Left cardiac atrium (tissue), 4 donors: ENCODE data around the gene PALM3. TPM values are rescaled to one million over a fixed set of nuclear protein-coding genes. Genes with fewer than 3 reads are reported as not detected.
A peak's percentile ranks its signal among the peaks of the same experiment; 100 is the strongest.

Source experiments
- ATAC-seq, 2 donors: fragments of 200-7000 bp; cut with Tn5 transposase; one replicate each; pipeline ENCODE4 v1.9.1; 2020; ENCODE audit warnings: mild to moderate bottlenecking in 2 of 2, moderate library complexity in 2 of 2
- DNase-seq: peaks from one replicate; pipeline ENCODE4 v3.0.0-alpha.2; 2020
- intact Hi-C, 2 donors: fragments of 100-400 bp; cut with DNase I; formaldehyde crosslinking; loops; one replicate each; pipeline versions ENCODE4 v1.14.1 to v1.15.1; 2022 to 2023
- total RNA-seq, 2 donors: library from RNA; stranded (reverse); fragmentation: NEBNext Ultra II Directional; extraction: Animal tissue kit (Norgen Biotek cat#: 25700); gene quantifications; one replicate each; pipeline ENCODE4 v1.2.1, GENCODE V29; 2021
- donor health status: DM: no; HTN: yes; CAD: no.
- donor health status: DM: no; HTN: yes; CAD: no; lungs with severe emphysema.
- donor health status: DM: yes; HTN: yes; CAD: no.
- donor health status: Dilated cardiomyopathy.

Gene PALM3
- total RNA-seq, 2 donors from 2014 or later: 0.50 to 0.88 TPM

- ATAC-seq (peak; percentile 87 to 88), DNase-seq (no peak)
- intact Hi-C loops: no loop called here
These were observed 29.4 kb upstream of the PALM3 start for GRCh38 chr19:14091081-14091812.

DNA sequence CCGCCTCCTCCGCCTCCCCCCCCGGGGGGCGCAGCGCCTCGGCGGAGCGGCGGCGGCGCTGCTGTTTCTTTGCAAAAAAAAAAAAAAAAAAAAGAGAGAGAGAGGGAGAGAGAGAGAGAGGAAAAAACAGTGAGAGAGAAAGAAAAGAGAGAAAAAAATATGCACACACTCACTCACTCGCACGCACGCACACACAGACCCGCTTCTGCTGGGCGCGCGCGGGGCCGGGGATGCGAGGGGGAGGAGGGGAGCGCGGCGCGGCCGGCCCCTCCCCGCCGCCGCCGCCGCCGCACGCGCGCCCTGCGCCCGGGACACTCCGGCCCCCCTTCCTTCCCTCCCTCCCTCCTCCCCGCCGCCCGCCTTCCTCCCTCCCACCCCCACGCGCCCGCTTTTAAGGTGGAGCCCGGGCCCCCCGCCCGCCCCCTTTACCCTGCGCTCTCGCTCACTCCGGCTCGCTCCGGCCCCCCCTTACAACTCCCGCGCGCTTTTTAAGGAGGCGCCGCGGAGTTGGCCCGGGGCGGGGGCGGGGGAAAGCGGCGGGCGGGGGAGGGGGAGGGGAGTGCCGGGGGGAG is 28.7 kb upstream of the PALM3 start, which contains the start of gene SAMD1:
Gene SAMD1 (minus strand): TSS at position 243 of the 572 bp plus-strand sequence.
- ATAC-seq (peak; percentile 71 to 85), DNase-seq (peak; percentile 95)
- intact Hi-C loops: no loop called here

DNA sequence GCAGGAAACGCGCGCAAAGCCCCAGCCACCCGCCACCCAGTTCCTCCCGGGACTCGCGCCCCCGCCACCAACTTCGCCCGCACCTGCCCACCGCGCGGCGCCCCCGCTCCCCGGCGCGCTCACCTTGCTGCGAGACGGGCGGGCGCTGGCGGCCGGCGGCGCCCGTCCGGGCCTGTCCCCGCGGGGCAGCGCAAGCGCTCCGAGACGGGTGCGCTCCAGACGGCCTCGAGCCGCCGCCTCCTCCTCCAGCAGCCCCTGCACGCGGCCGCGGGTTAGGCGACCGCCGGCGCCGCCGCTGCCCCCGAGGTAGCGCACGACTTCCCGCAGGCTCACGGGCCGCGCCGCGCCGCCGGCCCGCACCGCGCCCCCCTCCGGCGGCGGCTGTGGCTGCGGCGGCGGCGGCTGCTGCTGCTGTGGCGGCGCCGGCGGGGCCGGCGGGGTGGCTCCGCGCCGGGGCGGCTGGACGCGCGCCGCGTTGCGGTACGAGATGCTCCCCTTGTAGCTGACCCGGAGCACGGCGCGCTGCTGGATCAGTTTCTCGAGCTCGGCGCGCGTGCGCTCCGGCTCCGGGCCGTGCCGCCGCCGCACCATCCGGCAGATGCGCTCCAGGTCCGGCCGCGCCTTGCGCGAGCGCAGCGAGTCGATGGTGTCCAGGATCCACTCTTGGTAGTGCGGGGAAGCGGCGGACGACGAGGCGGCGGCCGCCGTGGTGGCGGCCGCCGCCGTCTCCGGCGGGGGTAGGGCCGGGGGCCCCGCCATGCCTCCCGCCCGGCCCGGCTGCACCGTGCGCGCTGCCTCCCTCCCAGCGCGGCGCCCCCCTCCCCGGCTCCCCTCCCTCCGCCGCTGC is 28.0 kb upstream of the PALM3 start:
- intact Hi-C loops: no loop called here
- DNase-seq: peak; percentile 69

DNA sequence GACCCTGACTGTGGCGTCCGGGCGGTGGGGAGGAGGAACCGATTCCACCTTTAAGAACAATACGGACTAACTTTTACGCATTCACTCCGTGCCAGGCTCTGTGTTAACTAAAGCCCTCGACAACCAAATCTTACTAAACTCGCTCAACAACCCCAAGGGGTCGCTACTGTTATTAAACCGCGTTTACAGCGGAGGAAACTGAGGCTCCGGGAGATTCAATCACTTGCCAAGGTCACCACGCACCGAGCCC is 27.5 kb upstream of the PALM3 start:
- intact Hi-C loops: no loop called here
- ATAC-seq (no peak), DNase-seq (no peak)

More for the DNA sequence above, 28.0 kb upstream of the PALM3 start:
- peak; percentile 3 to 7 for ATAC-seq

GRCh38 chr19:14088634-14089411 is 26.9 kb upstream of the PALM3 start:
- intact Hi-C loops: no loop called here
- DNase-seq: no peak
- no peak for ATAC-seq

GRCh38 chr19:14086098-14086497 is 24.2 kb upstream of the PALM3 start:
- intact Hi-C loops: no loop called here
- ATAC-seq (no peak), DNase-seq (no peak)

- intact Hi-C loops: no loop called here
- ATAC-seq (no peak), DNase-seq (no peak)
These were observed 23.6 kb upstream of the PALM3 start, which contains the start of gene C19orf67 for GRCh38 chr19:14085309-14085995. Gene C19orf67 (minus strand): TSS chr19:14085783. CDS start chr19:14085627, 156 bp downstream.

GRCh38 chr19:14082675-14082960 is 20.7 kb upstream of the PALM3 start:
- intact Hi-C loops: loop anchor here in 1 of 2 donors (5.0 kb wide), 1 partner anchor 35 kb away; the partner anchor contains the start of gene PRKACA
- ATAC-seq (no peak), DNase-seq (no peak)

GRCh38 chr19:14081797-14082674 is 20.2 kb upstream of the PALM3 start:
- intact Hi-C loops: loop anchor here in 1 of 2 donors (5.0 kb wide), 1 partner anchor 35 kb away; the partner anchor contains the start of gene PRKACA
- peak; percentile 39 to 52 for ATAC-seq
- peak; percentile 66 for DNase-seq

GRCh38 chr19:14080887-14081796 is 19.3 kb upstream of the PALM3 start:
- intact Hi-C loops: loop anchor here in 1 of 2 donors (5.0 kb wide), 1 partner anchor 36 kb away; the partner anchor contains the start of gene PRKACA
- peak; percentile 99 for DNase-seq
- ATAC-seq: peak; percentile 95 to 96

DNA sequence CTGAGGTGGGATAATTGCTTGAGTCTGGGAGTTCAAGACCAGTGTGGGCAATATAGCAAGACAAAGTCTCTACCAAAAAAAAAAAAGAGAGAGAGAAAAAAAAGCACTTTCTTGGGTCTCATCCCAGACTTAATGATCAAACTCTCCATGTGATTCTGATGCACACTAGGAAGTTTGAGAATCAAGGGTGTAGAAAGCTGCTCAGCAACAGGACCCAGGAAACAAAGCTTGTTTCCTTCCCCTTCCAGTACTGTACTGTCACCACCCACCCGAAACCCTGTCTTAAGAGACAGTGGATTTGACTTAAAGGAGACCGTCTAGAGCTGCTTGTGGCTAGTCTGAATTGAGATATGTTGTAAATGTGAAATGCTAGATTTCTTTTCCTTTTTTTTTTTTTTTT is 16.5 kb upstream of the PALM3 start:
- DNase-seq (no peak), ATAC-seq (no peak)
- intact Hi-C loops: loop anchor here in 1 of 2 donors (5.0 kb wide), 1 partner anchor 59 kb away; the partner anchor contains the start of gene ASF1B

- peak; percentile 2 to 8 for ATAC-seq
- DNase-seq: peak; percentile 50
- intact Hi-C loops: loop anchor here (2.0 to 5.0 kb wide), 2 partner anchors 192 to 193 kb away; no protein-coding TSS in a partner anchor
These were observed 12.3 kb upstream of the PALM3 start for GRCh38 chr19:14073925-14074838.

DNA sequence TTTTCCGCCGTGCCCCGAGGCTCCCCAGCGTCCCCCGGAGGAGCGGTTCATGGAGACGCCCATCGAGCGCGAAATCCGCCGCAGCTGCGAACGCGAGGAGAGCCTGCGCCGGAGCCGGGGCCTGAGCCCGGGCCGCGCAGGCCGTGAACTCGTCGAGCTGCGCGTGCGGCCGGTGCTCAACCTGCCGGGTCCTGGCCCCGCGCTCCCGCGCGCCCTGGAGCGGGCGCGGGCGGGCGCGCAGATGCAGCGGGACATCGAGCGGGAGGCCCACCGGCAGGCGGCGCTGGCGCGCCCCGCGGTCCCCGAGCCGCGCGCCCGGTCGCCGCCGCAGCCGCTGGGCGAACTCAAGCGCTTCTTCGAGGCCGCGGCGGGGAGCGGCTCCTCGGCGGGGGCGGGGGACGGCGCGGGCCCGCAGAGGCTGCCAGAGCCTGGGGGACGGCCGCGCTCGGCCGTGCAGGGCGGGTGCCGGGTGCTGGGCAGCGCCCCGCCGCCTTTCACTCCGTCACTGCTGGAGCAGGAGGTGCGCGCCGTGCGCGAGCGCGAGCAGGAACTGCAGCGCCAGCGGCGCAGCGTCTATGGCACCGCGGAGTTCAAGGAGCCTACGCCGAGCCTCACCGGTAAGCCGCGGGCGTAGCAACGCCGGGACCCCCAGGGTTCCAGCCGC is 11.5 kb upstream of the PALM3 start:
- peak; percentile 82 for DNase-seq
- intact Hi-C loops: loop anchor here in 1 of 2 donors (5.0 kb wide), 1 partner anchor 191 kb away; no protein-coding TSS in a partner anchor
- ATAC-seq: peak; percentile 34 to 55

- DNase-seq (peak; percentile 61), ATAC-seq (peak; percentile 16 to 53)
- intact Hi-C loops: loop anchor here in 1 of 2 donors (5.0 kb wide), 1 partner anchor 190 kb away; no protein-coding TSS in a partner anchor
These were observed 10.8 kb upstream of the PALM3 start, which contains the start of gene MISP3 for GRCh38 chr19:14072535-14073260. Gene MISP3 (plus strand): TSS chr19:14072786. CDS start chr19:14073310, 524 bp downstream.
